Ascending aorta (tissue), 2 donors: ENCODE measurements around the gene OR5V1. TPM values are rescaled to one million over a fixed set of nuclear protein-coding genes. Genes with fewer than 3 reads are reported as not detected.
"Not testable (repeated sequence)": the region's sequence is repeated elsewhere in the genome, so short reads cannot be mapped to it uniquely, and the experiment has no call there.

Experiments
- DNase-seq, 2 donors: peaks; one replicate each; pipeline ENCODE4 v3.0.0-alpha.2; 2019; ENCODE audit warnings: low spot score in 2 of 2
- H3K27ac ChIP-seq, 2 donors: fragments of 200-600 bp; sonication (generic); one replicate each; pipeline ENCODE4 v1.5.1; 2016 to 2017; ENCODE audit warnings: mild to moderate bottlenecking in 1 of 2
- H3K27me3 ChIP-seq: fragments of 200-600 bp; sonication (generic); one replicate; pipeline ENCODE4 v1.5.1; 2017
- H3K36me3 ChIP-seq, 2 donors: fragments of 200-600 bp; sonication (generic); one replicate each; pipeline ENCODE4 v1.5.1; 2016
- H3K4me1 ChIP-seq, 2 donors: fragments of 200-600 bp; sonication (generic); one replicate each; pipeline ENCODE4 v1.5.1; 2016 to 2017; ENCODE audit warnings: mild to moderate bottlenecking in 1 of 2
- H3K4me3 ChIP-seq, 2 donors: fragments of 200-600 bp; sonication (generic); one replicate each; pipeline ENCODE4 v1.5.1; 2016 to 2017; ENCODE audit warnings: mild to moderate bottlenecking in 1 of 2
- H3K9me3 ChIP-seq, 2 donors: fragments of 200-600 bp; sonication (generic); one replicate each; pipeline ENCODE4 v1.5.1; 2016
- intact Hi-C: fragments of 100-400 bp; cut with DNase I; formaldehyde crosslinking; loops from one replicate; pipeline ENCODE4 v1.15.1; 2023
- total RNA-seq: library from RNA; depleted of rRNA; stranded (reverse); fragments of >200 nt; gene quantifications from one replicate; pipeline ENCODE4 v1.1.0, GENCODE V29; 2016
- TF ChIP-seq, protein P1 (sequence below), 3 experiments: fragments of 200-600 bp in 2 of 3; fragments of 450-650 bp in 1 of 3; sonication (generic) in 2 of 3; IDR thresholded peaks; one replicate each; pipeline ENCODE4 v1.5.1; 2016 to 2019; ENCODE audit warnings: antibody characterized with exemption in 3 of 3, mild to moderate bottlenecking in 1 of 3, moderate library complexity in 1 of 3

OR5V1 gene
- total RNA-seq, 1 donor from 2014 or later: not detected

GRCh38 chr6:29376003-29376402 is 7.3 kb upstream of the OR5V1 start:
- TF ChIP-seq, protein P1, sequence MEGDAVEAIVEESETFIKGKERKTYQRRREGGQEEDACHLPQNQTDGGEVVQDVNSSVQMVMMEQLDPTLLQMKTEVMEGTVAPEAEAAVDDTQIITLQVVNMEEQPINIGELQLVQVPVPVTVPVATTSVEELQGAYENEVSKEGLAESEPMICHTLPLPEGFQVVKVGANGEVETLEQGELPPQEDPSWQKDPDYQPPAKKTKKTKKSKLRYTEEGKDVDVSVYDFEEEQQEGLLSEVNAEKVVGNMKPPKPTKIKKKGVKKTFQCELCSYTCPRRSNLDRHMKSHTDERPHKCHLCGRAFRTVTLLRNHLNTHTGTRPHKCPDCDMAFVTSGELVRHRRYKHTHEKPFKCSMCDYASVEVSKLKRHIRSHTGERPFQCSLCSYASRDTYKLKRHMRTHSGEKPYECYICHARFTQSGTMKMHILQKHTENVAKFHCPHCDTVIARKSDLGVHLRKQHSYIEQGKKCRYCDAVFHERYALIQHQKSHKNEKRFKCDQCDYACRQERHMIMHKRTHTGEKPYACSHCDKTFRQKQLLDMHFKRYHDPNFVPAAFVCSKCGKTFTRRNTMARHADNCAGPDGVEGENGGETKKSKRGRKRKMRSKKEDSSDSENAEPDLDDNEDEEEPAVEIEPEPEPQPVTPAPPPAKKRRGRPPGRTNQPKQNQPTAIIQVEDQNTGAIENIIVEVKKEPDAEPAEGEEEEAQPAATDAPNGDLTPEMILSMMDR (IDR thresholded peaks at IDR 0.05): no peak
- H3K9me3 ChIP-seq: no peaks in the 10 kb centered on the region
- H3K36me3 ChIP-seq: no peaks in the 10 kb centered on the region

GRCh38 chr6:29375191-29375590 is 6.5 kb upstream of the OR5V1 start, which contains the start of gene OR12D3:
Gene OR12D3, minus strand, starts transcription at chr6:29375291. Its CDS starts 4 bp downstream, at chr6:29375287.
- H3K27ac ChIP-seq: no peak within 1 kb of the TSS
- H3K4me3 ChIP-seq: no peak within 1 kb of the TSS
- H3K4me1 ChIP-seq: no peaks in the 10 kb centered on the region
- TF ChIP-seq, protein P1 (IDR thresholded peaks at IDR 0.05): no peak
- intact Hi-C loops: no loop called here
- no peak for DNase-seq
- no peaks in the 10 kb centered on the region for H3K36me3 ChIP-seq
- no peaks in the 10 kb centered on the region for H3K9me3 ChIP-seq
- no peaks in the 10 kb centered on the region for H3K27me3 ChIP-seq

More at GRCh38 chr6:29376003-29376402, 7.3 kb upstream of the OR5V1 start:
- H3K27ac ChIP-seq: no peak overlapping the region
- H3K4me1 ChIP-seq: no peaks in the 10 kb centered on the region
- H3K27me3 ChIP-seq: no peaks in the 10 kb centered on the region
- no peak overlapping the region for H3K4me3 ChIP-seq
- intact Hi-C loops: no loop called here
- DNase-seq: no peak

GRCh38 chr6:29355603-29356002 is 13.1 kb downstream of the OR5V1 start:
- Histone ChIP-seq H3K4me1 (no peaks in the 10 kb centered on the region), H3K27me3 (no peaks in the 10 kb centered on the region), H3K27ac (no peak overlapping the region), H3K36me3 (no peaks in the 10 kb centered on the region), H3K9me3 (peaks cover 0 to 2% of the 10 kb centered on the region in 2 donors), H3K4me3 (no peak overlapping the region)
- intact Hi-C loops: no loop called here
- no peak for DNase-seq
- TF ChIP-seq, protein P1 (IDR thresholded peaks at IDR 0.05): no peak

- Histone ChIP-seq H3K4me1 (no peaks in the 10 kb centered on the region), H3K27me3 (no peaks in the 10 kb centered on the region), H3K27ac (no peak overlapping the region), H3K4me3 (no peak overlapping the region), H3K9me3 (peaks cover 0 to 5% of the 10 kb centered on the region in 2 donors), H3K36me3 (no peaks in the 10 kb centered on the region)
- TF ChIP-seq, protein P1 (IDR thresholded peaks at IDR 0.05): no peak
- intact Hi-C loops: no loop called here
- no peak for DNase-seq
These were observed 13.7 kb downstream of the OR5V1 start for GRCh38 chr6:29354980-29355379.

- H3K36me3 ChIP-seq, intact Hi-C loops, H3K4me3 ChIP-seq, H3K4me1 ChIP-seq, H3K27ac ChIP-seq, H3K9me3 ChIP-seq, DNase-seq, H3K27me3 ChIP-seq: not testable (repeated sequence)
These were observed 19.3 kb downstream of the OR5V1 start for GRCh38 chr6:29349348-29349747.

DNA sequence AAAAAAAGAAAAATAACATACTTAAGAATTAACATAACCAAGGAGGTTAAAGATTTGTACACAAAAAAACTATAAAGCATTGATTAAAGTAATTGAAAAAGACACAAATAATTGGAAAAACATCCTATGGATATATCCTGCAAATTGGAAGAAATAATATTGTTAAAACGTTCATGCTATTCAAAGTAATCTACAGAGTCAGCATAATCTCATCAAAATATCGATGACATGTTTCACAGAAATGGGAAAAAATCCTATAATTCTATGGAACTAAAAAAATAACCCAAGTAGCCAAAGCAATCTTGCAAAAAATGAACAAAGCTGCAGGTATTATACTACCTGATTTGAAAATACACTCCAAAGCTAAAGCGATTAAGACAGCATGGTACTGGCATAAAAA is 23.3 kb downstream of the OR5V1 start:
- TF ChIP-seq, protein P1 (IDR thresholded peaks at IDR 0.05): no peak
- Histone ChIP-seq H3K36me3 (no peaks in the 10 kb centered on the region), H3K4me3 (no peak overlapping the region), H3K27ac (no peak overlapping the region), H3K27me3 (no peaks in the 10 kb centered on the region), H3K4me1 (no peaks in the 10 kb centered on the region), H3K9me3 (no peaks in the 10 kb centered on the region)
- intact Hi-C loops: no loop called here
- no peak for DNase-seq
